IPS-11a (cell line): Measurements from ENCODE around the gene PRDX5.
A peak's percentile ranks its signal among the peaks of the same experiment; 100 is the strongest.

Experiments
- H3K4me3 ChIP-seq: one replicate; pipeline ENCODE4 v1.5.1; 2013; ENCODE audit warnings: low read depth, low read length, control low read depth

PRDX5 gene

GRCh38 chr11:64289002-64289564 is 28.8 kb upstream of the PRDX5 start:
- no peak overlapping the region for H3K4me3 ChIP-seq

DNA sequence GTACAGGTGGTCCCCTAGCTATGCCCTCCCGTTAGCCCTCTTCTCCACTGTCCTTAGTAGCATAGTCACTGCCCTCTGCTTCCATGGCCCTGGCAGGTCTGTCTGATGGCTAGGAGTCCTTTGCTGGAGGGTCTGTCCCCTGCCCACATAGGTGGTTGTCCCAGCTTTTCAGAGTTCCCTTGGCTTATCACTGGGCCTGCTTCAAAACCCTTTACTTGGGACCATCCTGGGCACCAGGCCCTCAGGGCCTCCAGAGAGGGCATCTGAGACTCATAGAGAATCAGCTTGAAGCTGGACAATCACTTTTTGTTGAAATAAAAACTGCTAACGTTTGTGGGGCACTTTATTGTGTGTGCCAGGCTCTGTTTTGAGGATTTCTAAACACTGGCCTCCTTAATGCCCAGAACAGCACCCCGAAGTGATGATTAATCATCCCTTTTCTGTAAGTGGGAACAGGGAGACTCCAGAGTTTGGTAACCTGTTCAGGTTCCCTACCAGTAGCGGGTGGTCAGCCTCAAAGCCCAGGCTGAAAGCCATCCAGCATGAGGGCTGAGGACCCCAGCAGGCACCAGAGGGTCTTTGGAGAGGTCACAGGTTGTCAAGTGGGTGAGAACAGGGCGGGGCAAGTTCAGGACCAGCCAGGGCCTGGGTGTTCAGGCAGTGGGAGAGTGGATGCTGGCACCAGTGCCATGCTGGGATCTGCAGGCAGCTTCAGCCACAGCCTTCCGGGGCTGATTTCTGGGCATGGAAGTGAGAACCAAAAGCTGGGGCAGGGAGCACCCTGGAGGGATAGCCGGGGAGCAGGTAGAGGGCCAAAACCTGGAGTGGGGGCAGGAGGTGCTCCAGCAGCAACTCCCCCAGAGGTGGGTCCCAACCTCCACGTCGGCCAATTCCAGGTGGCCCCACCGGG is 27.3 kb upstream of the PRDX5 start:
- no peak overlapping the region for H3K4me3 ChIP-seq

DNA sequence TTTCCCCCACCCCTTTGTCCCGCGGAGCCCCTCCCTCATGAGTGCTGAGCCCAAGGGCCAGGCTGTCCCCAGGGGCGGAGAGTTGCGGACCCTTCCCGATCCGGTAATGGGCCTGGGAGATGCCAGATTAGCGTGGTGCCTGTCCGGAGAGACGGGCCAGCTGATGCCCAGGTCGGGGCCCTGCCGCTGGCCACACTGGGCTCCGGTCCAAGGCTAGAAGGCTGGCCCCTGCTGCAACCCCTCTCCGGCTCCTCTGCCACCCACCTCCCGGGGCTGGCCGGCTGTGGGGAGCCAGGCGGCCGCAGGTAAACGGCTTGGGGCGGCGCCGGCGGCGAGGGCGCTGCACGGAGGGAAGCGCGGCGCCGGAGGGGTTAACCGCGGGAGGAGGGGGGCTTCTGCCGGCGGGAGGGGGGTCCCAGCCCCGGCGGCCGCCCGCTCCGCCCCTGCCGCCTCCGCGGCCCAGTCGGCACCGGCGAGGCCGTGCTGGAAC is 26.6 kb upstream of the PRDX5 start, which contains the start of gene KCNK4:
TSS of gene KCNK4 (plus strand) at position 41 of the 490 bp plus-strand sequence. CDS start 1,717 bp downstream, outside the sequence.
- peak within 1 kb of the TSS; percentile 39 for H3K4me3 ChIP-seq

DNA sequence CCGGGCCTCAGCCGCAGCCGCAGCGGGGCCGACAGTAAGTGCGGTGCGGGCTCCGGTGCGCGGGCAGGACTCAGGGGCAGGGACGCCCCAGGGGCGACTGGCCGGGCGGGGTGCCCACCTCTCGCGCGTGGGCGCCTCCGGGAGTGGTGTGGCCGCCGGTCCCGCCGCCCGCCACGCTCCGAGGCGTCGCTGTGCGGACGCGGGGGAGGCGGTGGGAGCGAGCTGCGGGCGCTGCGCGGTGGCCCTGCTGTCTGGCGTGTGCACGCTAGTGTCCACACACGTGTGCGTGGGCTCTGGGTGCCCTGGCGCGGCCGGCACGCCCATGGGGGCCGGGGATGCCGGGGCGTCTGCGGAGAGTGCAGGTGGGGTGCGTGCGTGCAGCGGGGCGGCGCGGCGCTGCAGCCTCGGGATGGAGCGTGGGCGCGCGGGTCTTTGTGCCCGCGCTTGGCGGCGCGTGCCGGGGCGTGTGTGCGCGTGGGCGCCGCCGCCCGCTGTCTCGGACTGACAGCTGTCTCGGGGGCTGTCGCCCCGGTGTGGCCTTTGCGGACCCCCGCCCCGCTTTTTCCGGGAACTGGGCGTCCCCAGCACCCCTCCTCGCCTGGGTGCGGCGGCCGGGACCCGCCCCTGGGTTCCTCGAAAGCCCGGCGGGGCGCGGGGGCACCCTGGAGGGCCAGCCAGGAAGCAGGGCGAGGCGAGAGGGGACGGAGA is 26.0 kb upstream of the PRDX5 start:
- H3K4me3 ChIP-seq: peak overlapping the region; percentile 39

DNA sequence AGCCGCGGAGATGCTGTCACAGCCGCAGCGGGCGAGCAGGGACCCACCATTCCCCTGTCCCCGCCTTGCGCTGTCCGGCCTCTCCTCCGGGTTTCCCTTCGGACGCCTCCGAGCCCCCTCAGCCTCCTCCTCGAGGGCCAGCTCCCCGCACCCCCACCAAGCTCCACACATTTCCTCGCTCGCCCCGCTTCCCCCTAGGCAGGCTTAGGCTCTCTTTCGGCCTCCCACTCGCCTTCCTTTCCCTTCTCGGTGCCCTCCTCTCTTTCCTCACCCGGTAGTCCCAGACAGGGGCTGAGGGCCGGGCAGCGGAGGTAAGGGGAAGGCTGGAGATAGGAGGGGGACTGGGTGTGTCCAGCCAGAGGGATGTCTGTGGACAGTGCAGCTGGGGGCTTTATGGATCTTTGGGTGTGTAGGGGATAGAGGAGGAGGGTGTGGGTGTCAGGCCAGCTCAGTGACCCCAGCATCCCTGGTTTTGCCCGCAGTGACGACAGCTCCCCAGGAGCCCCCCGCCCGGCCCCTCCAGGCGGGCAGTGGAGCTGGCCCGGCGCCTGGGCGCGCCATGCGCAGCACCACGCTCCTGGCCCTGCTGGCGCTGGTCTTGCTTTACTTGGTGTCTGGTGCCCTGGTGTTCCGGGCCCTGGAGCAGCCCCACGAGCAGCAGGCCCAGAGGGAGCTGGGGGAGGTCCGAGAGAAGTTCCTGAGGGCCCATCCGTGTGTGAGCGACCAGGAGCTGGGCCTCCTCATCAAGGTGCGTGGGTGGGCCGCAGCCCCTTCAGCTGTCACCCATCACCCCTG is 25.3 kb upstream of the PRDX5 start:
- H3K4me3 ChIP-seq: peak overlapping the region; percentile 39

DNA sequence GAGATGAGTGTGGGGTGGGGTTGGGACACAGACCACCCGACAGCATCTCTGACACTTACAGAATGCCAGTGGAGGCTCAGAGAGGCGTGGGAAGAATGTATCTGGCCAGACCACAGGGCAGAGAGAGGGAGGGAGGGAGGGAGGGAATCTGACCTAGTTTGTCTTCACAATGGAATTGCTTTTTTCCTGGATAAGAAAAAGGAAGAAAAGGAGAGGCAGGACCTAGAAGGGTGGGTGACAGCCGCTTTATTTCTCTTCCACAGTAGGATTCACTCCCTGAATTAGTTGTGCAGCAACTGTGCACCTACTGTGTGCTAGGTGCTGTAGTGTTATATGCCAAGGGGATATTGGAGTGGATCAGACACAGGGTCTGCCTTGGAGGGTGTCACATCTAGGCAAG is 23.1 kb upstream of the PRDX5 start:
- no peak overlapping the region for H3K4me3 ChIP-seq

- H3K4me3 ChIP-seq: no peak overlapping the region
Observed at GRCh38 chr11:64295760-64296159, 22.2 kb upstream of the PRDX5 start.

GRCh38 chr11:64296236-64296635 is 21.7 kb upstream of the PRDX5 start:
- no peak overlapping the region for H3K4me3 ChIP-seq

- no peak overlapping the region for H3K4me3 ChIP-seq
Observed at GRCh38 chr11:64296830-64297698, 20.9 kb upstream of the PRDX5 start.

GRCh38 chr11:64297699-64298358 is 20.1 kb upstream of the PRDX5 start:
- no peak overlapping the region for H3K4me3 ChIP-seq

GRCh38 chr11:64298966-64299846 is 18.7 kb upstream of the PRDX5 start:
- peak overlapping the region; percentile 4 for H3K4me3 ChIP-seq

GRCh38 chr11:64299847-64300648 is 17.9 kb upstream of the PRDX5 start, which contains the start of gene CATSPERZ:
Gene CATSPERZ, plus strand, starts transcription at chr11:64300358. Its CDS starts 53 bp downstream, at chr11:64300411.
- peak within 1 kb of the TSS; percentile 4 for H3K4me3 ChIP-seq

- H3K4me3 ChIP-seq: no peak overlapping the region
Observed at GRCh38 chr11:64303109-64304031, 14.6 kb upstream of the PRDX5 start.

DNA sequence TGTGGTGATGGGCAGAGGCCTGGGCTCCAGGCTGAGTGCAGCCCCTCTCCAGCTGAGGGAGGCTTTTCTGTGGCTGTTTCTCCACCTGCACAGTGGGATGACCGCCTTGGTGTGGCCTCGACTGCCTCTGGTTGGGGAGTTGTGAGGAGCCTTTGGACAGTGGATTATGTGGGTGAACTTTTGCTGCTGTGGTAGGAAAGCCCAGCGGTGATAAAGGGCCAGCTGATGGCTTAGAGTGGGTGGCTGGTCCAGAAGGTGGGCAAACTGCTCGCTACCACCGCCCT is 13.9 kb upstream of the PRDX5 start:
- H3K4me3 ChIP-seq: peak overlapping the region; percentile 62

DNA sequence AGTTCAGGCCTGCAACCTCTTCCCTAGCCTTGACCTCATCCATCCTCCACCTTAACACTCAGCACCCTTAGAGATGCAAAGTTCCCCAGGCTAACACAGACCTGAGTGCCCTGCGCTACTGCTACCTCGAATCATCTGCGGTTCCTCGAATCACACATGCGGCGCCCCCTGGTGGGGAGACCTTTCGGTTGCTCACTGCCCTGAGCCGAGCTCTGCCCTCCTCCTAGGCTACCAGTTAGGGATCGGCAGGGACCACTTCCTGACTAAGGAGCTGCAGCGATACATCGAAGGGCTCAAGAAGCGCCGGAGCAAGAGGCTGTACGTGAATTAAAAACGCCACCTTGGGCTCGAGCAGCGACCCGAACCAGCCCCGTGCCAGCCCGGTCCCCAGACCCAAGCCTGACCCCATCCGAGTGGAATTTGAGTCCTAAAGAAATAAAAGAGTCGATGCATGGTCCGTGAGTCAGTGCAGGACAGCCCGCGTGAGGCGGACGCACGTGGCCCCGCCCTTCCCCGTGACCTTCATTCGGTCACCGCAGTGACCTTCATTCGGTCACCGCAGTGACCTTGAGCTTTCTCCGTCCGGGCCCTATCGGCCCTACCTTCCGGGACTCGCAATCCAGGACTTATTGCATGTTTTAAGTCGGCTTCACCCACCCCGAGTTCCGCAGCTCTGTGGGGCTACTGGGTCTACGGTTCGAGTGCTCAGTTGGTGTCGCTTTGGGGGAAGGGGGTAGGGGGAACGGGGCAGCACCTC is 13.4 kb upstream of the PRDX5 start:
- peak overlapping the region; percentile 62 for H3K4me3 ChIP-seq
